Right cardiac atrium (tissue), 5 donors: ENCODE measurements around the gene NOP53. TPM values are rescaled to one million over a fixed set of nuclear protein-coding genes. Genes with fewer than 3 reads are reported as not detected.
A peak's percentile ranks its signal among the peaks of the same experiment; 100 is the strongest.
"Not testable (repeated sequence)": the region's sequence is repeated elsewhere in the genome, so short reads cannot be mapped to it uniquely, and the experiment has no call there.

Source experiments
- ATAC-seq, 2 donors: fragments of 200-7000 bp; cut with Tn5 transposase; one replicate each; pipeline versions ENCODE4 v1.8.0 to v1.9.1; 2020; ENCODE audit warnings: moderate library complexity in 2 of 2, mild to moderate bottlenecking in 1 of 2
- DNase-seq, 3 donors: peaks; one replicate each; pipeline ENCODE4 v3.0.0-alpha.2; 2020
- H3K27ac ChIP-seq: one replicate; pipeline ENCODE4 v1.5.1; 2013; ENCODE audit warnings: mild to moderate bottlenecking, low read length, control low read depth, moderate library complexity
- H3K27me3 ChIP-seq: one replicate; pipeline ENCODE4 v1.6.1; 2013; ENCODE audit not compliant: control insufficient read depth, insufficient read depth
- H3K4me1 ChIP-seq: one replicate; pipeline ENCODE4 v1.6.1; 2013; ENCODE audit warnings: low read length; ENCODE audit not compliant: control insufficient read depth, insufficient read depth
- H3K4me3 ChIP-seq: one replicate; pipeline ENCODE4 v1.5.1; 2013; ENCODE audit warnings: low read length, control low read depth
- H3K9me3 ChIP-seq: one replicate; pipeline ENCODE4 v1.6.1; 2013; ENCODE audit warnings: low read length; ENCODE audit not compliant: control insufficient read depth
- WGBS: extraction: QIAGEN DNeasy Blood & Tissue Kit; methylation state at CpG from one replicate; pipeline ENCODE4 v1.1.7; 2013; 5-methylcytosine and 5-hydroxymethylcytosine counted together
- intact Hi-C, 4 donors: fragments of 100-400 bp; cut with DNase I; formaldehyde crosslinking; loops; one replicate each; pipeline versions ENCODE4 v1.11.0 to v1.14.0; 2022 to 2023
- polyA plus RNA-seq: library from polyadenylated mRNA; stranded (reverse); fragments of 200-250 nt; gene quantifications from one replicate; pipeline ENCODE4 v1.2.3, GENCODE V29; 2013
- total RNA-seq, 4 donors: library from RNA; stranded (reverse); fragmentation: NEBNext Ultra II Directional; extraction: Animal tissue kit (Norgen Biotek cat#: 25700); gene quantifications; one replicate each; pipeline ENCODE4 v1.2.1, GENCODE V29; 2021
- donor health status: healthy with polysubstance abuse.
- donor health status: DM: no; HTN: yes; CAD: no.
- donor health status: DM: no; HTN: no; CAD: no.
- donor health status: DM: no; HTN: yes; CAD: no; lungs with severe emphysema.
- donor health status: DM: yes; HTN: yes; CAD: no.

Gene NOP53
- total and polyA plus RNA-seq, 5 donors: 191 to 322 (median 239) TPM

DNA sequence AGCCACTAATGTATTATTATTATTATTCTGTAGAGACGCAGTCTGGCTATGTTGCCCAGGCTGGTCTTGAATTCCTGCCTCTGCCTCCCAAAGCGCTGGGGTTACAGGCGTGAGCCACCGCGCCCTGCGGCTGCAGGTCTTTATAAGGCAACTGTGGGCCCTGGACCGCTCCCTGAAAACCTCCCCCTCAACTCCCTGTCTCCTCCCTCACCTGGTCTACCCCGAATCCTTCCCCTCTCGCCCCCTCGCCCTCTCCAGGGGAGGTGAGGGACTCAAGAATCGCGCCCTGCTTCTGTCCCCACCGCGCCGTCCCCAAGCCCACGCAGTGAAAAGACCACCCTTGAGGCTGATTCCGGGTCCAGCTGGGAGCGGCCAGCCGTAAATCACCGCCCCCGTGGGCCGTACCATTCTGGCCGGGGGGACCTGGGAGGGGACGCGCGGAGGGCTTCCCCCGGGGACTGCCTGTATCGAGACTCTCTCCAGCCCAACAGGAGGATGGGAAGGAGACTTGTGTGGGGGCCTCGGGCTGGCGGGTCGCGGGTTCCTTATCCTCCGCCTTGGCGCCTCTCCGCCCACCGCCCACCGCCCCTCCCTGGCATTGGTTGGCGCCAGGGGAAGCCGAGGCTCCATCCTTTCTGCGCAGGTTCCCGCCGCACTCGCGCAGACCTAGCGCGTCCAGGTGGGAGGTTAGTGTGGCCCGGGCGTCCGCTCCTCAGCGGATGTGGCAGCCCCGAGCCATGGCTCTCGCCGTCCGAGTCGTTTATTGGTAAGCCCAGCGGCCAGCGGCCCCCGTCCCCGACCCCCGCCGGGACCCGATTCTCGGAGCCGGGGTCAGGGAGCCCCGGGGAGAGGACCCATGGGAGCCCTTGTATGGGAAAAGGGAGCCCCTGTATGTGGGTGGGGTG is 33.0 kb downstream of the NOP53 start, which contains the start of gene SELENOW:
Gene SELENOW, plus strand, starts transcription at position 655 of the 905 bp plus-strand sequence. Its CDS starts 83 bp downstream, at position 738.
- peaks cover 8% of the 10 kb centered on the region for H3K4me1 ChIP-seq

DNA sequence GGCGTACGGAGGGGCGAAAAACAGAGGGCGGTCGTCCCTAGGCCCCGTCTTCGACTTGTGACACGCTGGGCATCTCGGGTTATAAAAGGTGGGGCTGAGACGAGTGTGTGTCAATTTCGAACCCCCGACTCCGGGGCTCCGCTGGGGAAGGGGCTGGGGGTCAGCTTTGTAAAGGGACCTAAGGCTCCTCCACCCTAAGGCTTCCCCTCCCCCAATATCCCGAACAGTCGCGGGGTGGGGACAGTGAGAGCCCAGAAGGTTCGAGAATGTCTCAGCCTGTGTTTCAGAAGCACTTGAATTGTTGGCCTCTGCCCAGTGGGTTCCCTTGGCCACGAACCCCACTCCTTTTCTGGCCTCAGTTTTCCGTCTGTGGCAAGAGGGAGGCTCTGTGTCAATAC is 33.6 kb downstream of the NOP53 start:
- H3K4me1 ChIP-seq: peaks cover 8% of the 10 kb centered on the region
- intact Hi-C loops: no loop called here
- DNase-seq (peak; percentile 55 to 73 (median 72)), ATAC-seq (peak; percentile 34 to 58)
- no peaks in the 10 kb centered on the region for H3K27me3 ChIP-seq
- under 1% methylated on average over 20 of the region's 20 CpGs for WGBS
- peak overlapping the region; percentile 86 for H3K4me3 ChIP-seq
- no peaks in the 10 kb centered on the region for H3K9me3 ChIP-seq
- peak overlapping the region; percentile 93 for H3K27ac ChIP-seq

More for the DNA sequence above, 33.0 kb downstream of the NOP53 start, which contains the start of gene SELENOW:
- DNase-seq (peak; percentile 81 to 92 (median 91)), ATAC-seq (peak; percentile 91)
- Histone ChIP-seq H3K27ac (peak within 1 kb of the TSS; percentile 93), H3K27me3 (no peaks in the 10 kb centered on the region), H3K4me3 (peak within 1 kb of the TSS; percentile 86), H3K9me3 (no peaks in the 10 kb centered on the region)
- intact Hi-C loops: no loop called here
- WGBS: under 1% methylated on average over 65 of the region's 65 CpGs

DNA sequence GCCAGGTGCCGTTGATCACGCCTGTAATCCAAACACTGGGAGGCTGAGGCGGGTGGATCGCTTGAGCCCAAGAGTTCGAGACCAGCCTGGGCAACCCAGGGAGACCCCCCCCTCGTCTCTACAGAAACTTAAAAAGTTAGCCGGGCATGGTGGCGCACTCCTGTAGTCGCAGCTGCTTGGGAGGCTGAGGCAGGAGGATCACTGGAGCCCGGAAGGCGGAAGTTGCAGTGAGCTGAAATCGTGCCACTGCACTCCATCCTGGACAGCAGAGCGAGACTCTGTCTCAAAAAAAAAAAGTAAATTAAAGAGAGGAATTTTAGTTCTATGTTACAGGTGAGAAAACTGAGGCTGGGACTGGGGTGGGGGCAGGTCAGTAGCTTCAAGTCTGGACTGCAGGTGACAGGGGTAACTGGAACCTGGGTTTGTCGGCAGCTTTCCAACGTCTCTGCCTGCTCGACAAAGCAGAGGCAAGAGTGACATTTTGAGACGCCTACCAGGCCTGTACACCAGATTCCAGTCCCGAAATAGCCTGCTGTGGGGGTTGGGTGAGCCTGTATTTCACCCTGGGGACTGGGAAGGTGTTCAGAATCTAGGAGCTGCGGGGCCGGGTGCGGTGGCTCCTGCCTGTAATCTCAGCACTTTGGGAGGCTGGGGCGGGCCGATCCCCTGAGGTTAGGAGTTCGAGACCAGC is 34.3 kb downstream of the NOP53 start:
- intact Hi-C loops: no loop called here
- H3K9me3 ChIP-seq: no peaks in the 10 kb centered on the region
- peaks cover 8% of the 10 kb centered on the region for H3K4me1 ChIP-seq
- H3K27me3 ChIP-seq: no peaks in the 10 kb centered on the region
- WGBS: 35% methylated on average over 24 of the region's 24 CpGs
- peak overlapping the region; percentile 86 for H3K4me3 ChIP-seq
- DNase-seq (peak; percentile 66 to 85 (median 83)), ATAC-seq (peak; percentile 41 to 59)
- H3K27ac ChIP-seq: peak overlapping the region; percentile 93

DNA sequence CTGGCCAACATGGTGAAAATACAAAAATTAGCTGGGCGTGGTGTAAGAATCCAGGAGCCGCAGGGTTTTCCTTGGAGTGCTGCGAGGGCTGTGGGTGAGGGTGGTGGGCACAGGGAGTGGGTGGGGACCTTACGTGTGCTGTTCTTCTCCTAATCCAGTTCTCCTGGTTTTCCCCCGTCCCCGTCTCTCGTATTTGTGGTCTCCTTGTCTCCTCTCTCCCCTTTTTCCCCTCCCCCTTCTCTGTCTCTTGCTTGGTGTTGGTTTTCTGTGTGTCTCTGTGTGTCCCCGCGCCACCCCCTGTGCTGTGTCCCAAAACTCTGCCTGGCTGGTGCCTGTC is 34.8 kb downstream of the NOP53 start:
- no peak for ATAC-seq
- no peaks in the 10 kb centered on the region for H3K27me3 ChIP-seq
- DNase-seq: no peak
- peak overlapping the region; percentile 86 for H3K4me3 ChIP-seq
- WGBS: 43% methylated on average over 9 of the region's 9 CpGs
- H3K9me3 ChIP-seq: no peaks in the 10 kb centered on the region
- H3K27ac ChIP-seq: peak overlapping the region; percentile 93
- intact Hi-C loops: no loop called here
- peaks cover 8% of the 10 kb centered on the region for H3K4me1 ChIP-seq

DNA sequence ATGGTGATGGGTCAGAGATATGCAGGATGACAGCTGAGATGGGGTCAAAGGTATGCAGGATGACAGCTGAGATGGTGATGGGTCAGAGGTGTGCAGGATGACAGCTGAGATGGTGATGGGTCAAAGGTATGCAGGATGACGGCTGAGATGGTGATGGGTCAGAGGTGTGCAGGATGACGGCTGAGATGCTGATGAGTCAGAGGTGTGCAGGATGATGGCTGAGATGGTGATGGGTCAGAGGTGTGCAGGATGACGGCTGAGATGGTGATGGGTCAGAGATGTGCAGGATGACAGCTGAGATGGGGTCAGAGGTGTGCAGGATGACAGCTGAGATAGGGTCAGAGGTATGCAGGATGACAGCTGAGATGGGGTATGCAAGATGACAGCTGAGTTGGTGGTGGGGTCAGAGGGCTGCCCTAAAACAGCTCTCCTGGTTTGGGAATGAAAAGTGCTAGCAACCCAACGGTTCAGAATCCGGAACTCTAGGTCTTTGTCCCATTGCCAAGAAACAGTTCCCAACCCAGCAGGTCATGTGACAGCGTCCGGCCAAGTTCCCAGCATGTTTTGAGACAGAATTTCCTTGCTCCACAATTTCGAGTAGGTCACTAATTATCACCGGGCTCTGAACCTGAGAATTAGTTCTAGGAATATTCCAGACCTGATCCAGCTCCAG is 36.4 kb downstream of the NOP53 start:
- intact Hi-C loops: no loop called here
- DNase-seq: peak; percentile 48 to 80 (median 72)

DNA sequence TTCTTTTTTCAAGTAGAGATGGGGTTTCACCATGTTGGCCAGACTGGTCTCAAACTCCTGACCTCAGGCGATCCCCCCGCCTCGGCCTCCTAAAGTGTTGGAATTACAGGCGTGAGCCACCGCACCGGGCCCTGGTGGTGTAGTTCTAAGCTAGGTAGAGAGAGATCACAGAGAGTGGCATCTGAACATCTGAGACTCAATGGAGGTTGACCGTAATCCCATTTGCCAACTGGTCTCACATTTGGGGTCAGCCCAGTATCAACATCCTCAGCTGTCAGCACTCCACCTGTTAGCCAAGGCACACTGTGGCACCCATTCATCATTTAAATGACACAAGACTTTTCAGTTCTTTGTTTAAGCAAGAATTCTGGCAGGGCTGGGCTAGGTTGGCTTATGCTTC is 41.2 kb downstream of the NOP53 start:
- peaks cover 3% of the 10 kb centered on the region for H3K4me1 ChIP-seq
- 92% methylated on average over 7 of the region's 7 CpGs for WGBS
- H3K27me3 ChIP-seq: no peaks in the 10 kb centered on the region
- H3K4me3 ChIP-seq: no peak overlapping the region
- H3K9me3 ChIP-seq: no peaks in the 10 kb centered on the region
- DNase-seq (no peak), ATAC-seq (no peak)
- no peak overlapping the region for H3K27ac ChIP-seq
- intact Hi-C loops: loop anchor here in 1 of 4 donors (5.0 kb wide), 1 partner anchor 74 kb away; the partner anchor contains the start of gene EHD2

More for the DNA sequence above, 36.4 kb downstream of the NOP53 start:
- Histone ChIP-seq H3K9me3 (no peaks in the 10 kb centered on the region), H3K4me3 (no peak overlapping the region), H3K4me1 (peaks cover 8% of the 10 kb centered on the region), H3K27me3 (no peaks in the 10 kb centered on the region), H3K27ac (peak overlapping the region; percentile 61)
- peak in 1 of 2 donors; percentile 10 for ATAC-seq
- 24% methylated on average over 9 of the region's 9 CpGs for WGBS

DNA sequence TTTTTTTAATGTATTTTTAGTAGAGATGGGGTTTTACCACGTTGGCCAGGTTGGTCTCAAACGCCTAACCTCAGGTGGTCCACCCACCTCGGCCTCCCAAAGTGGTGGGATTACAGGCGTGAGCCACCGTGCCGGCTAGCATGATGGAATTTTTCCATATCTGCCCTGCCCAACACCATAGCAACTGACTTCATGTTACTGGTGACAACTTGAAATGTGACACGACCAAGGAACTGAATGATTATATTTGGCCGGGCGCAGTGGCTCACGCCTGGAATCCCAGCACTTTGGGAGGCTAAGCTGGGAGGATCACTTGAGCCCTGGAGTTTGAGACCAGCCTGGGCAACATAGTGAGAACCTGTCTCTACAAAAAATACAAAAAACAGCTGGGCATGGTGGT is 42.0 kb downstream of the NOP53 start:
- intact Hi-C loops: loop anchor here in 1 of 4 donors (5.0 kb wide), 1 partner anchor 75 kb away; the partner anchor contains the start of gene EHD2
- WGBS: 74% methylated on average over 10 of the region's 10 CpGs
- H3K9me3 ChIP-seq, H3K4me3 ChIP-seq, DNase-seq, H3K27ac ChIP-seq, ATAC-seq, H3K4me1 ChIP-seq, H3K27me3 ChIP-seq: not testable (repeated sequence)

DNA sequence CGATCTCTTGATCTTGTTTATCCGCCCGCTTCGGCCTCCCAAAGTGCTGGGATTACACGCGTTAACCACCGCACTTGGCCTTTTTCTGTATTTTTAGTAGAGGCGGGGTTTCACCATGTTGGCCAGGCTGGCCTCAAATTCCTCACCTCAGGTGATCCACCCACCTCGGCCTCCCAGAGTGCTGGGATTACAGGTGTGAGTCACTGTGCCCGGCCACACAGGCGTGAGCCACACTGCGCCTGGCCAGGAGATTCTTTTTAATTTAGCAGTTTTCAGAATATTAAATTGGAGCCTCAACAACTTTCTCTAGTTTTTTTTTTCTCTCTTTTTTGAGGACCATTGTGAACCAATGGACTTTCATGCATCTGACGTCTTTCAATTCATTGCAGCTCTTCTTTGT is 44.5 kb downstream of the NOP53 start:
- not testable (repeated sequence) for H3K9me3 ChIP-seq, H3K27ac ChIP-seq, H3K4me3 ChIP-seq, DNase-seq, ATAC-seq, H3K27me3 ChIP-seq, H3K4me1 ChIP-seq
- intact Hi-C loops: loop anchor here in 2 of 4 donors (2.0 to 10.0 kb wide), 3 partner anchors 23 to 78 kb away; partner anchors contain the start of gene EHD2 (in 1 of the 2)
- WGBS: 92% methylated on average over 13 of the region's 13 CpGs

DNA sequence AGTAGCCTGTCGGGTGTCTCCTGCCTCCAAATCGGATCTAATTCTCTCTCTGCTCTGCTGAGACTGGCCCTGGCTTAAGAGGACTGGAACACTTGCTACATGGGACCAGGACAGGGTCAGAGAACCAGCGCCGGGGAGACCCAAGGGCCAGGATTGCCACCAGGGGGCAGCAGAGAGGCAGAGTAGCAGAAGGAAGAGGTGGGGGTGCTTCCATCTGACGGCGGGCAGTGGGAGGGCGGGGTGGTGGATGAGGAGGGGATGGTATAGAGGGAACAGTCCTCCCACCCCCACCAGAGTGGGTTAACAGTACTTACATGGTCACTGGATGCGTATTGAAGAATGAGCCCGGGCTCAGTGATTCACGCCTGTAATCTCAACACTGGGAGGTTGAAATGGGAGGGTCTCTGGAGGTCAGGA is 45.1 kb downstream of the NOP53 start:
- no peaks in the 10 kb centered on the region for H3K4me1 ChIP-seq
- H3K9me3 ChIP-seq: no peaks in the 10 kb centered on the region
- ATAC-seq: peak; percentile 76 to 77
- DNase-seq: peak; percentile 88 to 95 (median 93)
- WGBS: 12% methylated on average over 10 of the region's 10 CpGs
- H3K27me3 ChIP-seq: no peaks in the 10 kb centered on the region
- no peak overlapping the region for H3K27ac ChIP-seq
- H3K4me3 ChIP-seq: no peak overlapping the region
- intact Hi-C loops: loop anchor here in 1 of 4 donors (10.0 kb wide), 1 partner anchor 74 kb away; no protein-coding TSS in a partner anchor

DNA sequence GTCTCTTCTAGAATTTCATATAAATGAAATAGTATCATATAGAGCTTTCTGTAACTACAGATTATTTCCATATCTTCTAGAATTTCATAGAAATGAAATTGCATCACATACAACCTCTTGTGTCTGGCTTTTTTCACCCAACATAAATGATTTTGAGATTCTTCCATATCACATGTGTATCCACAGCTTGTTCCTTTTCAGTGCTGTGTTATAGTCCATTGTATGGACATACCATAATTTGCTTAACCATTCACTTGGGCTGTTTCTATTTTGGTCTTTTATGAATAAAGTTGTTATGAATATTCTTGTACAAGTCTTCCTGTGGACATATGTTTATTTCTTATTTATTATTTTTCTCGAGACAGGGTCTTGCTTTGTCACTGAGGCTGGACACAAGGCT is 47.3 kb downstream of the NOP53 start:
- Histone ChIP-seq H3K27ac (no peak overlapping the region), H3K27me3 (no peaks in the 10 kb centered on the region), H3K9me3 (no peaks in the 10 kb centered on the region), H3K4me3 (no peak overlapping the region), H3K4me1 (no peaks in the 10 kb centered on the region)
- DNase-seq (no peak), ATAC-seq (no peak)
- intact Hi-C loops: loop anchor here in 1 of 4 donors (10.0 kb wide), 1 partner anchor 72 kb away; no protein-coding TSS in a partner anchor
- 93% methylated on average over 1 of the region's 1 CpG for WGBS
